Cardiac muscle cell (in vitro differentiated cells and primary cell): Measurements from ENCODE around the gene CCDC78. TPM values are rescaled to one million over a fixed set of nuclear protein-coding genes. Genes with fewer than 3 reads are reported as not detected.

Experiments
- DNase-seq, 2 donors: peaks; one replicate each; pipeline versions ENCODE4 v3.0.0 to v3.0.0-alpha.2; 2010 to 2017; ENCODE audit warnings: low read depth in 1 of 2, low spot score in 1 of 2
- H3K27ac ChIP-seq: fragments of 200-600 bp; sonication (generic); 2 replicates; pipeline ENCODE4 v1.5.1; 2016
- H3K27me3 ChIP-seq: fragments of 200-600 bp; sonication (generic); 2 replicates; pipeline ENCODE4 v1.6.0; 2016; ENCODE audit warnings: control low read depth
- H3K36me3 ChIP-seq: fragments of 200-600 bp; sonication (generic); 2 replicates; pipeline ENCODE4 v1.5.1; 2016; ENCODE audit warnings: control low read depth
- H3K4me1 ChIP-seq: fragments of 200-600 bp; sonication (generic); 2 replicates; pipeline ENCODE4 v1.8.1; 2017; ENCODE audit warnings: low read depth, mild to moderate bottlenecking, mixed run types
- H3K4me3 ChIP-seq: fragments of 200-600 bp; sonication (generic); 2 replicates; pipeline ENCODE4 v1.5.1; 2016; ENCODE audit warnings: mild to moderate bottlenecking
- H3K9me3 ChIP-seq: fragments of 200-600 bp; sonication (generic); 2 replicates; pipeline ENCODE4 v1.5.1; 2017; ENCODE audit warnings: low read depth, mild to moderate bottlenecking, control low read depth
- polyA plus RNA-seq: library from polyadenylated mRNA; unstranded; fragments of >200 nt; fragmentation: Nextera tagmentation; extraction: Ambion mirVana; gene quantifications from 2 replicates; pipeline ENCODE4 v1.2.1, GENCODE V29; 2016
- total RNA-seq: library from RNA; depleted of rRNA; stranded (reverse); fragments of >200 nt; gene quantifications from 2 replicates; pipeline ENCODE4 v1.2.3, GENCODE V29; 2016
- TF ChIP-seq, protein P1 (sequence below): IDR thresholded peaks from 2 replicates; pipeline ENCODE4 v1.5.1; 2012; ENCODE audit warnings: low read depth, mild to moderate bottlenecking, low read length

CCDC78 gene
- total and polyA plus RNA-seq, 2 experiments from 2014 or later = 4.2 to 16.5 TPM

DNA sequence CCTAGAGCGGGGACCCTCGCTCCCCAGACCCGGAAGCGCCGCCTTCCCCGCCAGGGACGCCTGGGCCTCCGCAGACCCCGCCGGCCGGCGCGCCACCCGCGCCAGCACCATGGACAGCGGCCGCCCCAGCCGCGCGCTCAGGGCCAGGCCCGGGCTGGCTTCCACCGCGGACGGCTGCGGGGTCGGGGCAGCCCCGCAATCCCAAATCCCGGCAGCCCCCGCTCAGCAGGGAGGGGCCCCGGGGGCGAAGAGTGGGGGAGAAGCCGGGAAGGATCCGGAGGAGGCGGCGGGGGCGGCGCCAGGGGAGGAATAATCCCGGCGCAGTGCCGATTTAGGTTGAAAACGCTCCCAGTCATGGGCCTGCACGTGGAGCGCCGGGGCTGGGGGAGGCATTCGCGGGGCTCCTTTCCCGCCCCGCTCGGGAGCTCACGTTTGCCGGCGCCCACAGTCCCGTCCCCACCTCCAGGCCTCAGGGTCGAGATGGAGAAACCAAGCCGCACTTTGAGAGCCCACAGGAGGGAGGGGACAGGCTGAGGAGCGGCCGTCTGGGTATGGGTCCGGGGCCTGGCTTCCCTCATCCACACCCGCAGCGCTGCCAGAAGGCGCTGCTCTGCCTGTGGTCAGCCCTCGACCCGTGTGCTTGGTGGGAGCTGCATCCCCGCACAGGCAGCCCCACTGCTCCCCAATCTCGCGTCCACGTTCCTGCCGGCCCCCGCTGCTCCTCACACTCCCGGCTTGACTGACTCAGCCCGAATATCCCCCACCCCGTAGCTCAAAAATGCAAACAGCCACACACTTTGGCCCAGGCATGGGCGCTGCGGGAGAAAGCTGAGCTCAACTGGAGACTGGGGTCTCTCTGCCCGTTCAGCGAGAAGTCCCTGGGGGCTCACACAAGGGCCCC lies 25.3 kb downstream of the CCDC78 start:
- Histone ChIP-seq H3K9me3 (no peaks in the 10 kb centered on the region), H3K4me1 (no peaks in the 10 kb centered on the region), H3K36me3 (no peaks in the 10 kb centered on the region), H3K4me3 (no peak overlapping the region), H3K27ac (no peak overlapping the region), H3K27me3 (peaks cover 99% of the 10 kb centered on the region)
- DNase-seq = peak in 1 of 2 donors; percentile 79
- TF ChIP-seq, protein P1, sequence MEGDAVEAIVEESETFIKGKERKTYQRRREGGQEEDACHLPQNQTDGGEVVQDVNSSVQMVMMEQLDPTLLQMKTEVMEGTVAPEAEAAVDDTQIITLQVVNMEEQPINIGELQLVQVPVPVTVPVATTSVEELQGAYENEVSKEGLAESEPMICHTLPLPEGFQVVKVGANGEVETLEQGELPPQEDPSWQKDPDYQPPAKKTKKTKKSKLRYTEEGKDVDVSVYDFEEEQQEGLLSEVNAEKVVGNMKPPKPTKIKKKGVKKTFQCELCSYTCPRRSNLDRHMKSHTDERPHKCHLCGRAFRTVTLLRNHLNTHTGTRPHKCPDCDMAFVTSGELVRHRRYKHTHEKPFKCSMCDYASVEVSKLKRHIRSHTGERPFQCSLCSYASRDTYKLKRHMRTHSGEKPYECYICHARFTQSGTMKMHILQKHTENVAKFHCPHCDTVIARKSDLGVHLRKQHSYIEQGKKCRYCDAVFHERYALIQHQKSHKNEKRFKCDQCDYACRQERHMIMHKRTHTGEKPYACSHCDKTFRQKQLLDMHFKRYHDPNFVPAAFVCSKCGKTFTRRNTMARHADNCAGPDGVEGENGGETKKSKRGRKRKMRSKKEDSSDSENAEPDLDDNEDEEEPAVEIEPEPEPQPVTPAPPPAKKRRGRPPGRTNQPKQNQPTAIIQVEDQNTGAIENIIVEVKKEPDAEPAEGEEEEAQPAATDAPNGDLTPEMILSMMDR = no peak

DNA sequence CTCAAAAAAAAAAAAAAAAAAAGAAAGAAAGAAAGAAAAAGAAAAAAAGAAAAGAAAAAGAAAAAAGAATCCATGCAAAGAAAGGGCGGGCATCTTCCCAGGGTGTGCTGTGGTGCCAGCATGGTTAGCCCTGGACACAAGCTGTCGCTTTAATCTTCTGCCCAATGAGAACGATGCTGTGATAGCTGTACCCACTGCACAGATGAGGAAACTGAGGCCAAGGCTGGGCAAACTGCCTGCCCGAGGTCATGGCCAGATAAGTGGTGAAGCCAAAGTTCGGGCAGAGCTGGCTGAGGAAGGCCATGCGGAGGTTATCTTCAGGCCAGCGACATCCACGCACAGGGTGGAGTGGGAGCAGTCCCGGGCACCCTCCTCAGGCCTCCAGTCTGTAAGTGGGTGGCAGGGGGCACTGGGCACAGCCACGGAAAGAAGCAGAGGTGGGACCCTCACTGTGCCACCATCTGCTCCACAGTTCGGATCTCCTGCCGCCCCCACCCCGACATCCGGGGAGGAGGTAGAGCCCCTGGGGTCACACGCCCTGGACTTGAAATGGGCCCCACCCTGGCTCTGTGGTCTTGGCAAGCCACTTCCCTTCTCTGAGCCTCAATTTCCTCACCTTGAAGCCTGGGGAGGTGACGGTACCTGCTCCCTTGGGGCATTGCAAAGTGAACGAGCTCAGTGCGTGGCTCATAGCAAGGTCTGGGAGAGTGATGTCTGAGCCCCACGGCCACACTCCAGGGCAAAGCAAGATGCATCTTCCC lies 27.2 kb downstream of the CCDC78 start:
- peaks cover 100% of the 10 kb centered on the region for H3K27me3 ChIP-seq
- TF ChIP-seq, protein P1 = no peak
- peaks cover 3% of the 10 kb centered on the region for H3K4me1 ChIP-seq
- no peak overlapping the region for H3K27ac ChIP-seq
- no peaks in the 10 kb centered on the region for H3K9me3 ChIP-seq
- no peak for DNase-seq
- H3K4me3 ChIP-seq = no peak overlapping the region
- no peaks in the 10 kb centered on the region for H3K36me3 ChIP-seq

DNA sequence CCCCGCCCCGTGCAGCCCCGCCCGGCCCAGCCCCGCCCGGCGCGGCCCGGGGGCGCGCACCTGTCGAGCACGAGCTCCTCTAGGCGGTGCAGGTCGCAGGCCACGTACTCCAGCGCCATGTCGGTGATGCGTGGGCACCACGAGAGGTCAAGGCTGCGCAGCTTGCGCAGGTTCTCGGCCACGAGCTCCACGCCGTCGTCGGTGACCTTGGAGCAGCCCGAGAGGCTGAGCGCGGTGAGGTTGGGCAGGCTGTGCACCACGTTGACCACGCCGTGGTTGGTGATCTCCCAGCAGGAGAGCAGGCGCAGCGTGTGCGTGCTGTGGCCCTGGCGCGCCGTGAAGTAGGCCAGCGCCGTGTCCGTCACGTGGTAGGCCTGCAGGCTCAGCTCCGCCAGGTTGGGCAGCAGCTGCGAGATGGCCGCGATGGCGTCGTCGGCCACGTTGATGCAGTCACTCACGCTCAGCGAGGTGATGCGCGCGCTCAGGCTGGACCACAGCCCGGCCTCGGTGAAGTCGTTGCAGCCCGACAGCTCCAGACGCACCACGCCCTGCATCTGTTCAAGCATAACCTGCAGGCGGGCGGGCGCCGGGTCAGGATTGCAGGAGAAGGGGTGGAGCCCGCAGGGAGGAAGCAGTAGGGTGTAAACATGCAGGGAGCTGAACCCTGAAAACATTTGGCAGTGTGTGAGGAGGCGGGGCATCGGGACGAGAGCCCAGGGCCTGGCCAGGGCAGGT lies 30.7 kb downstream of the CCDC78 start:
- no peak overlapping the region for H3K27ac ChIP-seq
- peak overlapping the region; percentile 12 for H3K4me3 ChIP-seq
- H3K27me3 ChIP-seq = peaks cover 96% of the 10 kb centered on the region
- H3K36me3 ChIP-seq = no peaks in the 10 kb centered on the region
- DNase-seq = peak in 1 of 2 donors; percentile 28
- peaks cover 3% of the 10 kb centered on the region for H3K4me1 ChIP-seq
- no peaks in the 10 kb centered on the region for H3K9me3 ChIP-seq
- TF ChIP-seq, protein P1 = no peak

DNA sequence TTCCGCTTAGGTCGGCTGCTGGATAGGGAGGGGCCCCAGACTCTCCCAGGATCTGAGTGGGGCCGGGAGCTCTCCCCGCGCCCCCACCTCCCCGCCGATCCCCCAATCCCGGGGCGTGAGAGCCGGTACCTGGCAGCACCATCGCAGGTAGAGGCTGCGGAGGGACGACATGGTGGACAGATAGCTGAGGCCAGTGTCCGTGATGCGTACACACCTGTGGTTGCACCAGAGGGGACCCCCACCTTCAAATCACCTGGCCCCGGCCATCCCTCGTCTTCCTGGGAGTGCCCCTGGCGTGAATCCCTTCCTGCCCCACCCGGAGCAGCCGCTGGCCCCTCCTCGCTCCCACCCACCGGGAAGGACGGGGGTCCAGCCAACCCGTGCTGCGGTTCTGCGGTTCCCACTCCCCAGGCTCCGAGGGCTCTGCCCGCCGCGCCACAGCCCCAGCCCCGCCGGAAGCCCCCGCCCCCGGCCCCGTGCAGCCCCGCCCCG lies 31.3 kb downstream of the CCDC78 start:
- DNase-seq = no peak
- Histone ChIP-seq H3K4me3 (no peak overlapping the region), H3K27ac (no peak overlapping the region), H3K27me3 (peaks cover 90% of the 10 kb centered on the region), H3K4me1 (peaks cover 3% of the 10 kb centered on the region), H3K36me3 (no peaks in the 10 kb centered on the region), H3K9me3 (no peaks in the 10 kb centered on the region)
- TF ChIP-seq, protein P1 = no peak
